Measurements from ENCODE around the gene NOMO2. TPM values are rescaled to one million over a fixed set of nuclear protein-coding genes. Genes with fewer than 3 reads are reported as not detected.
"Not testable (repeated sequence)": the region's sequence is repeated elsewhere in the genome, so short reads cannot be mapped to it uniquely, and the experiment has no call there.

NOMO2 gene, protein sequence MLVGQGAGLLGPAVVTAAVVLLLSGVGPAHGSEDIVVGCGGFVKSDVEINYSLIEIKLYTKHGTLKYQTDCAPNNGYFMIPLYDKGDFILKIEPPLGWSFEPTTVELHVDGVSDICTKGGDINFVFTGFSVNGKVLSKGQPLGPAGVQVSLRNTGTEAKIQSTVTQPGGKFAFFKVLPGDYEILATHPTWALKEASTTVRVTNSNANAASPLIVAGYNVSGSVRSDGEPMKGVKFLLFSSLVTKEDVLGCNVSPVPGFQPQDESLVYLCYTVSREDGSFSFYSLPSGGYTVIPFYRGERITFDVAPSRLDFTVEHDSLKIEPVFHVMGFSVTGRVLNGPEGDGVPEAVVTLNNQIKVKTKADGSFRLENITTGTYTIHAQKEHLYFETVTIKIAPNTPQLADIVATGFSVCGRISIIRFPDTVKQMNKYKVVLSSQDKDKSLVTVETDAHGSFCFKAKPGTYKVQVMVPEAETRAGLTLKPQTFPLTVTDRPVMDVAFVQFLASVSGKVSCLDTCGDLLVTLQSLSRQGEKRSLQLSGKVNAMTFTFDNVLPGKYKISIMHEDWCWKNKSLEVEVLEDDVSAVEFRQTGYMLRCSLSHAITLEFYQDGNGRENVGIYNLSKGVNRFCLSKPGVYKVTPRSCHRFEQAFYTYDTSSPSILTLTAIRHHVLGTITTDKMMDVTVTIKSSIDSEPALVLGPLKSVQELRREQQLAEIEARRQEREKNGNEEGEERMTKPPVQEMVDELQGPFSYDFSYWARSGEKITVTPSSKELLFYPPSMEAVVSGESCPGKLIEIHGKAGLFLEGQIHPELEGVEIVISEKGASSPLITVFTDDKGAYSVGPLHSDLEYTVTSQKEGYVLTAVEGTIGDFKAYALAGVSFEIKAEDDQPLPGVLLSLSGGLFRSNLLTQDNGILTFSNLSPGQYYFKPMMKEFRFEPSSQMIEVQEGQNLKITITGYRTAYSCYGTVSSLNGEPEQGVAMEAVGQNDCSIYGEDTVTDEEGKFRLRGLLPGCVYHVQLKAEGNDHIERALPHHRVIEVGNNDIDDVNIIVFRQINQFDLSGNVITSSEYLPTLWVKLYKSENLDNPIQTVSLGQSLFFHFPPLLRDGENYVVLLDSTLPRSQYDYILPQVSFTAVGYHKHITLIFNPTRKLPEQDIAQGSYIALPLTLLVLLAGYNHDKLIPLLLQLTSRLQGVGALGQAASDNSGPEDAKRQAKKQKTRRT
- 114 and 126 TPM in 2 replicates for total RNA-seq

DNA sequence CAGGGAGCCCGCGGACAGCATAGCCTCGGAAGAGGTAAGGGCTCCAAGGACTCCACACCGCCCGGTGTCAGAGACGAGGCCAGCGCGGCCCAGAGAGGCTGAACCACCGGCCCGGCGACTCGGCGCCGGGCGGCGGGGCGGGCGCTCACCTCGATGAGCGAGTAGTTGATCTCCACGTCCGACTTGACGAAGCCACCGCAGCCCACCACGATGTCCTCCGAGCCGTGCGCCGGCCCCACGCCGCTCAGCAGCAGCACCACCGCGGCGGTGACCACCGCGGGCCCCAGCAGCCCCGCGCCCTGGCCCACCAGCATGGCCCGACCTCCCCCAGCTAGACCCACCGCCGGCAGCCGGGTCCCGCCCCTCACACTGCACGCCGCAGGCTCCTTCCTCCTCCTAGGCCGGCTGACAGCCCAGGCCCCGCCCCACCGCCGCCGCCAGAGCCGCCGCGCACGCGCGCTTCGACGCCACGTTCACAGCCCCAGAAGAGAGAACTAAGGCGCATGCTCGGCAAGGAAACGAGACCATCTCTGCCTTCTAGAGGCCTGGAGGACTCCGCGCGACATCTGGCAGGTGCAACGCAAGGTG is at the start of gene NOMO2:
Gene NOMO2, minus strand, starts transcription at position 371 of the 588 bp plus-strand sequence. Its CDS starts 57 bp downstream, at position 314.
- intact Hi-C loops (cut with micrococcal nuclease) = not testable (repeated sequence)

- intact Hi-C loops (cut with micrococcal nuclease) = not testable (repeated sequence)
These were observed 48.4 kb upstream of the NOMO2 start for GRCh38 chr16:18610147-18610803.

DNA sequence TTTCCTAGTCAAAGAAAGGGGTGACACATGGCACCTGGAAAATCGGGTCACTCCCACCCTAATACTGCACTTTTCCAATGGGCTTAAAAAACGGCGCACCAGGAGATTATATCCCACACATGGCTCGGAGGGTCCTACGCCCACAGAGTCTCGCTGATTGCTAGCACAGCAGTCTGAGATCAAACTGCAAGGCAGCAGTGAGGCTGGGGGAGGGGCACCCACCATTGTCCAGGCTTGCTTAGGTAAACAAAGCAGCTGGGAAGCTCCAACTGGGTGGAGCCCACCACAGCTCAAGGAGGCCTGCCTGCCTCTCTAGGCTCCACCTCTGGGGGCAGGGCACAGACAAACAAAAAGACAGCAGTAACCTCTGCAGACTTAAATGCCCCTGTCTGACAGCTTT is 46.4 kb upstream of the NOMO2 start:
- intact Hi-C loops (cut with micrococcal nuclease) = not testable (repeated sequence)

GRCh38 chr16:18603572-18604246 is 41.8 kb upstream of the NOMO2 start:
- intact Hi-C loops (cut with micrococcal nuclease) = not testable (repeated sequence)

DNA sequence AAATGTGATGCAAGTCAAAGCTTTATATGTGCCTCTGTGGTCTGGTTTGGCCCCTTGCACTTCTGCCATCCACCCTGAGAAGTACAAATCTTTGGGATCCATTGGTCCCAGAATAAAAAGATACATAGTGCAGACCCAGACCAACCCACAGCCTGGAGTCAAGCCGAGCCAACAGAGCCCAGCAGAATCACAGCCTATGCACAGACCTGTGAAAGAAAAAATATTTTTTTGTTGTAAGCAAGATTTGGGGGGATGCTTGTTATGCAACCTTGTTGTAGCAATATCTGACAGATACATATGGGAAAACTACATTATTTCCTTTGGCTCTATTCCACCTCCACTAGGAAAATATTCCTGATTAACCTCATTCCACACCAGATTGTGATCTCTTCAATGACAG is 36.7 kb upstream of the NOMO2 start:
- intact Hi-C loops (cut with micrococcal nuclease) = not testable (repeated sequence)

DNA sequence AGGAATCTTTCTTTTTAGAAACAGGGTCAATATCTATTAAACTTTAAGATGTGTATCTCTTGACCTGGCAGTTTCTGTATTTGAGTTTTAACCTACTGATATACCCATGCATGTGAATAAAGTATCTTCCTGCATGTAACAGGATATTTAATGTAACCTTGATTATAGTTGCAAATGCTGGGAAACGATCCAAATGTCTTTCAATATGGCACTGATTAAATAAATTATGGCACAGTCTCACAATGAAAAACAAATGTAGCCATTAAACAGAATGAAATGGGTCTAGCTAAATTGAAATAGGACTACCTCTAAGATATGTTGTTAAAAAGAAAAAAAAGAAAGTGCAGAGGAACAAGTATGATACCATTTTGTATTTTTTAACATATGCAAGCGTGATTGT is 35.8 kb upstream of the NOMO2 start:
- intact Hi-C loops (cut with micrococcal nuclease) = not testable (repeated sequence)

- intact Hi-C loops (cut with micrococcal nuclease) = not testable (repeated sequence)
These were observed 35.4 kb upstream of the NOMO2 start for GRCh38 chr16:18597319-18597718.

GRCh38 chr16:18595796-18596195 is 33.9 kb upstream of the NOMO2 start:
- intact Hi-C loops (cut with micrococcal nuclease) = not testable (repeated sequence)

GRCh38 chr16:18594880-18595279 is 33.0 kb upstream of the NOMO2 start:
- intact Hi-C loops (cut with micrococcal nuclease) = not testable (repeated sequence)

- intact Hi-C loops (cut with micrococcal nuclease) = not testable (repeated sequence)
These were observed 32.0 kb upstream of the NOMO2 start for GRCh38 chr16:18593904-18594303.

- intact Hi-C loops (cut with micrococcal nuclease) = not testable (repeated sequence)
These were observed 31.1 kb upstream of the NOMO2 start for GRCh38 chr16:18592982-18593381.

- intact Hi-C loops (cut with micrococcal nuclease) = not testable (repeated sequence)
These were observed 30.0 kb upstream of the NOMO2 start for GRCh38 chr16:18591908-18592307.

- intact Hi-C loops (cut with micrococcal nuclease) = not testable (repeated sequence)
These were observed 29.5 kb upstream of the NOMO2 start for GRCh38 chr16:18591441-18591840.

DNA sequence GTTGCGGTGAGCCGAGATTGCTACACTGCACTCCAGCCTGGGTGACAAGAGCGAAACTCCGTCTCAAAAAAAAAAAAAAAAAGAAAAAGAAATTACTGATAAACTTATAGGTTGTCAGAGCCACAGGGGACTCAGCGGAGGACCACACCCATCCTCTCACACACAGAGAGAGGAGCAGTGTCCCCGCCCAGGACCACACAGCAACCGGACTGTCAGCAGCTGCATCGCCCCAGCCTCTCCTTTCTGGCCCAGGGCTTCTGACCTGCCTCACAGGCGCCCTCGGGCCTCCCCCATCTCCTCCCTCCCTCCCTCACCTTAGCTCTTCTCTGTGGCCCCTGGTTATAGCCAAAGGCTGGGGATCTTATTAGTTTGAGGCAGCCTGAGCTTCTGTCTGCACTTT is 27.9 kb upstream of the NOMO2 start:
- intact Hi-C loops (cut with micrococcal nuclease) = not testable (repeated sequence)

- intact Hi-C loops (cut with micrococcal nuclease) = not testable (repeated sequence)
These were observed 25.0 kb upstream of the NOMO2 start for GRCh38 chr16:18586560-18587540.

- intact Hi-C loops (cut with micrococcal nuclease) = not testable (repeated sequence)
These were observed 23.9 kb upstream of the NOMO2 start for GRCh38 chr16:18585789-18586188.

DNA sequence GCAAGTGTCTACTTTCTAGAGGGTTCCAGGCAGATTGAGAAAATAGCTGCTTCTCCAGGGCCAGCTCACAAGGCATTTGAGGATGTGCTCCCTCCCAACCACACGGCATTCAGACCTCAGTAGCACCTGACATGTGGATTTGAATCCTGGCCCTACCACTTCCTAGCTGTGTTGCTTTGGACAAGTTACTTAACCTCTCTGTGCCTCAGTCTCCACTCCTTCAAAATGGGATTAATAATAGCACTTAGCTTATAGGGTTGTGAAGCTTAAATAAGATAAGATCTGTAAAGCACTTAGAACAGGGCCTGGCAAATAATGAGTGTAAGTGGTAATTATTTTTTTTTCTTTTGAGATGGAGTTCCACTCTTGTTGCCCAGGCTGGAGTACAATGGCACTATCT is 21.0 kb upstream of the NOMO2 start:
- intact Hi-C loops (cut with micrococcal nuclease) = no loop called here

DNA sequence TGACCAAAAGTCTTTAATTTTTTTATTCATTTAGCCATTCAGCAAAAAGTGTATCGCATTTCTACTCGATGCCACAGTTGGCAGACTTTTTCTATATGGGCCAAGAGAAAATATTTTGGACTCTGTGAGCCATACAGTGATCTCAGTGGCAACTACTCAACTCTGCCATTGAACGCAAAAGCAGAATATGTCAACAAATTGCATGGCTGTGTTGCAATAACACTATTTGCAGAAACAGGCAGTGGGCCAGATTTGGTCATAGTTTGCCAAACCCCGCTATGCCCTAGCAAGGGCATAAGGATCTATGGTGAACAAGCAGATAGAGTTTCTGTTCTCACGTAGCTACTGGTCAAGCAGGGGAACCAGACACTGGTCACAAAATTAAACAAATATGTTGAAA is 18.5 kb upstream of the NOMO2 start:
- intact Hi-C loops (cut with micrococcal nuclease) = not testable (repeated sequence)

DNA sequence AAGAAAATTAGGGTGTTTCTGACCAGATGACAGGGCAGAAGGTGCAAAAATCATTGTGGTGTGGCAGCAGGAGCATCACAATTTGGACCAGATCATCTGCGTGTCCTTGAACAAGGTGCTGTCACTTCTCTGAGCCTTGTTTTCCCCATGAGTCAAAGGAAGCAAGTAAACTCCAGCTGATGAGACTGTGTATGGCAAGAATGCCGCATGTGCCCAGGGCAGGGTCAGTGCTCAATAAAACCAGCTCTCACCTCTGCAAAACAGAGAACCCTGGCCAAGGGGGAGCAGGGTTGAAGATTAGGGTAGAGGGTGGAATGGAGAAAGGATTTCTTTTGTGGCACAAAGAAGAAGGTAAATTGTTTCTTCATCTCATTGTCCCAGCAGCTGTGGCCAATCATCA is 17.4 kb upstream of the NOMO2 start:
- intact Hi-C loops (cut with micrococcal nuclease) = not testable (repeated sequence)

Data from T-helper 1 cell treated with Interleukin-12 subunit alpha and Interleukin-12 subunit beta and Interleukin-4 antibody, amounts not matched to agents 30 ng/mL and 1 ng/mL, for 36 hours (primary cell).